Ramos (cell line): ENCODE data around the gene CAPZA3.
"Not testable (repeated sequence)": the region's sequence is repeated elsewhere in the genome, so short reads cannot be mapped to it uniquely, and the experiment has no call there.

Source experiments
- in situ Hi-C: fragments of 300-500 bp; cut with MboI; formaldehyde crosslinking; loops from one replicate; pipeline ENCODE4 v1.14.3; 2022; ENCODE audit warnings: low sequenced_read_pairs; ENCODE audit not compliant: unreplicated experiment

CAPZA3 gene

GRCh38 chr12:18737819-18738218, at the start of gene CAPZA3, which contains the start of gene PLCZ1:
Gene CAPZA3 (plus strand): TSS chr12:18738119. CDS start chr12:18738269, 150 bp downstream.
Gene PLCZ1 (minus strand): TSS chr12:18738012. CDS start chr12:18737371, 641 bp downstream.
- in situ Hi-C loops: no loop called here

DNA sequence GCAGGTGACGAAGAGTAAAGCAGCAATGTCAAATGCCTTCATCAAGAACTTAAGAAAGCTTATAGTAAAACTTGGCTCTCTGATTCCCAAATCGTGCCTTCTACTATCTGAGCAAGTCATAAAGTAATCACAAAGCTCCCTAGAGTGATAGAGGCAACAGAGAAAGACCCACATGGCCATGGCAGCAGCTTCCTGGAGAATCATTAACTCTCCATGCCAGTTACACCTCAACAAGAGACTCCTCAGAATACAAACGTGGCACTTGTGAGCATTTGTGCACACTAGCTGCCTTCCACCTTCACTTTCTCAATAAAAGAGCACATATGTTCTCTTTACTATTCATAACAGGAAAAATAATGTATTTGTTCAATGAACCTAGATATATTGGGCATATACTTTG, 48.1 kb upstream of the CAPZA3 start:
- in situ Hi-C loops: no loop called here

GRCh38 chr12:18690653-18691052, 47.3 kb upstream of the CAPZA3 start:
- in situ Hi-C loops: no loop called here

- in situ Hi-C loops: not testable (repeated sequence)
These were observed 43.9 kb upstream of the CAPZA3 start for GRCh38 chr12:18693986-18694385.

DNA sequence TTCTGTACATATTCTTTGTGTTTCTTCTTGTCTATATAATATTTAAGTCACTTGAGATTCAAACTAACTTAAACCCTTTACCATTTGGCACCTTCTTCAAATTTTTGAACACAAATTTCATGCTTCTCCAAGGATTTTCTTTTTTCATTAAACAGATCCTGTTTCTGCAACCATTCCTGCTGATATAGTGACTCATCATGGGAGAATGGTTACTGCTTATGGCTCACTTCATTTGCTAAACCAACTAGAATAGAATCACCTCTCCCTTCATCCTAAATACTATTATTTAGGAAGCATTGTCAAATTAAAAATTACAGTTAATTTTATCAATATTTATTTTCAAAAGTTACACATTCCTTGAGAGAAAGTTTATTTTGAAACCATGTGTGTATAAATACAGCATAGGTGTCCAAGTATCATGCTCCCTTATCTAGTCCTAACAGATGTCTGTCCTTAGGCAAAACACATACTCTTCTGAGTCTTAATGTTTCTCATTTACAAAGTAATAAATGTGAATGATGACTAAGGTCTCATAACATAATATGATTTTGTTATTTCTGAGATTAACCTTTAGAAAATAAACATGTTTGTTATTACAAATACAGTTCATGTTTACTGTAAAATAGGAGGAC, 40.8 kb upstream of the CAPZA3 start:
- in situ Hi-C loops: no loop called here

DNA sequence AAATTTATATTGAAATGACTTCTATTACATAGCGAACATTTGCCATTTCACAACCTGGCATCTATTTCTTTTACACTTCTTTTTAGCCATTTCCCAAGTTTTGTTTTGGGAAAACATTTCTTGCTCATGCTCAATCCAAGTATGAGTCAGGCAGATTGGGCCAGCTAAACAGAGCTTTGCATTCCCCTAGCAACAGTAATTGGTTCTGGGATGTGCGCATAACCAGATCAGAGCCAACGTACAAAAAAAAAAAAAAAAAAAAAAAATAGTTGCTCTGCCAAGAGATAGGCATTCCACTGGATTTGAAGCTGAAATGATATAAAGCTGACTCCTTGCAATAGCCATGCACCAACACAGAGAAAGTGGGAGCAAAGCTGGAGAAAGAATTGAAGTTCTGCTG, 37.6 kb upstream of the CAPZA3 start:
- in situ Hi-C loops: no loop called here

- in situ Hi-C loops: no loop called here
These were observed 34.6 kb upstream of the CAPZA3 start for GRCh38 chr12:18703321-18703720.

GRCh38 chr12:18703911-18704310, 34.0 kb upstream of the CAPZA3 start:
- in situ Hi-C loops: no loop called here

DNA sequence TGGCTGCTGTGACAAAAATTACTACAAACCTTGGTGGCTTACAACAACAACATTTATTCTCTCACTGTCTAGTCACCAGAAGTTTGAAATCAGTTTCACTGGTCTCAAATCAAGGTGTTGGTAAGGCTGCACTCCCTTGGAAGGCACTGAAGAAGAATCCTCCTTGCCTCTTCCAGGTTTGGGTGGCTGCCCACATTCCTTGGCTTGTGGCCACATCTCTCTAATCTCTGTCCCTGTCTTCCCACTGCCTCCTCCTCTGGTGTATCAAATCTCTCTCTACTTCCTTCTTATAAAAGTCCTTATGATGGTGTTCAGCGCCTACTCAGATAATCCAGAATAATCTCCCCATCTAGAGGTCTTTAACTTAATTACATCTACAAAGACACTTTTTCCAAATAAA, 31.1 kb upstream of the CAPZA3 start:
- in situ Hi-C loops: no loop called here

- in situ Hi-C loops: no loop called here
These were observed 21.7 kb upstream of the CAPZA3 start for GRCh38 chr12:18716236-18716635.

DNA sequence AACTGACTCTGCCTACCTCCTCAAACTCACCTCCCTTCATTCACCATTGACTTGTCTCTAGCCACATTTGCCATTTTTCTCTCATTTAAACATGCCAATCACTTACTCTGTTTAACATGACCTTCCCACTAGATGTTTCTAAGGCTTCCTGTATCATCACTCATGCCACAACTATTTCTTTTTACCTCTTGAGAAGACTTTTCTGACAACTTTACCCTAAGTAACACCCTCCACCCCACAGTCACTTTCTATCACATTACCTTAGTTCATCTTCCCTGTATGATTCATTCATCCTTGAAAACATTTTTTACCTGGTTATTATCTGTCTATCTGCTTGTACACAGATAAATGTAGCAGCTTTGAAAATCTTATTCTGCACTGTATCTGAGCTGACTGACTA, 19.5 kb upstream of the CAPZA3 start:
- in situ Hi-C loops: no loop called here

DNA sequence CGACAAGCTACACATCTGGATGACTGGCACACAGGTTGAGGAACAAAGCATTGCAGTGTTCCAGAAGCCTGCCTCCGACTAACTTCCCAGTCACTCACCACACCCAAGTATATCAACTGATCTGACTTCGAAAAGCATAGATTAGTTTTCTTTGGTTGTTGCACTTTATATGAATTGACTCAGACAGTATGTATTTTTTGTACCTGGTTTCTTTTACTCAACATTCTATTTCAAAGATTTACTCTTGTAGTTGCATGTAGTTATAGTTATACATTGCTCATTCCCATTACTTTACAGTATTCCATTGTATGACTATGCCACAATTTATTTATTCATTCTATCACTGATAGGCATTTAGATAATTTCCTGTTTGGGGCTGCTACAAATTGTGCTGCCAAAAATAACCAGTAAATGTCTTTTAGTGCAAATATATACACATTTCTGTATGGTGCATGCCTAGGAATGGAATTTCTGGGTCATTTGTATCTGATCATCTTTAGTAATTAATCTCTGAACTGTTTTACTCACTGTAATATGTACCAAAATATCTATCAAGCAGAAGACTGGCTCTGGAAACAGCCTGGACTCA, 17.9 kb upstream of the CAPZA3 start:
- in situ Hi-C loops: no loop called here

DNA sequence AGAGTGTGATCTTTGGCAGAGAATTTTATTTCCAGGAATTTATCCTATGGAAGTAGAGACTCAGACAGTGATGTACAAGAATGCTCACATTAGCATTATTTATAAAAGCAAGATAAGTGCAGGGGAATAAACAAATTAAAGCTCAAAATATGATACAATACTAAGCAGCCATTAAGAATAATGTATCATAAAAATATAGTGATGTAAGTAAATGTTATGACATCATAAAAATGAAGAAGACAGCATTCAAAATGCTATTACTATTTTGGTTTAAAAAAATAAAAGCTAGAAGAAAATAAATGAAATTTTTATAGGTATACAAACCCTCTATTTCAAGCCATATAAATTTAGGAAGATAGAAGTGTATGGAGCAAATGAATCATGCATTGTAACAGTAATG, 17.2 kb upstream of the CAPZA3 start:
- in situ Hi-C loops: no loop called here

GRCh38 chr12:18721452-18721851, 16.5 kb upstream of the CAPZA3 start:
- in situ Hi-C loops: no loop called here

DNA sequence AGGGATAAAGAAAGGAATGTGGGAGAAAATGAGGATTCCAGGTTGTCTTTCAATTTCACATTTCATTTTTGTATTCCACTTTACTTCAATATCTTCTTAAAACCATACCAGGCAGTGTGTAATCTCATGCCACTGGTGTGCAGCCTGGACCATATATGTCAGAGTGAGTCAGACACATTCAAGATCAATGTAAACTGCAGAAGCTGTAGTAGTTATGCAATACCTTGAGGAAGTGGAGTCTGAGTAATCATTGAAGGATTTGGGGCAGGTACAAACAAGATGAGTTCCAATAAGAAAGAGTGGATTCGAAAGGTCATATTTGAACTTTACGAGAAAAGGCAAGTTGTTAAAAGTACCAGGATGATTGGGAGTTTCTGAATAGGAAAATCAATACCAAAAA, 14.2 kb upstream of the CAPZA3 start:
- in situ Hi-C loops: no loop called here

- in situ Hi-C loops: no loop called here
These were observed 6.8 kb upstream of the CAPZA3 start for GRCh38 chr12:18731156-18731555.

DNA sequence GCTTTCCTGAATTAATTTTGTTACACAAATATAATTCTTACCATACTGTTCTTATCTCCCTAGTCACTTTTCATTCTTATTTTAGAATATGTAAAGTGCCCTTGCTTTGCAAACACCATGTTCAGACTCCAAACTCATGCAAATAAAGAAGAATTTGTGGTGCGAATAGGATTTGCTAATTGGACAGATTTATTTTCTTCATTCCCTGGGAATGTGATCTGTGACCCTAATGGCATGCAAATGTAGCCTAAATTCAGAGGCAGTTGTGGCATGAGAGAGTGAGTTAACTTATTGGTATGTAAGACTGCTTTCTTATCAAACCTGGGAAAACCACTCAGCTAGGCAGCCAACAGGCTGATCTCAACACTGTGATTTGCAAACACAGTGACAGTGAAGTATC, 10.0 kb downstream of the CAPZA3 start:
- in situ Hi-C loops: no loop called here

DNA sequence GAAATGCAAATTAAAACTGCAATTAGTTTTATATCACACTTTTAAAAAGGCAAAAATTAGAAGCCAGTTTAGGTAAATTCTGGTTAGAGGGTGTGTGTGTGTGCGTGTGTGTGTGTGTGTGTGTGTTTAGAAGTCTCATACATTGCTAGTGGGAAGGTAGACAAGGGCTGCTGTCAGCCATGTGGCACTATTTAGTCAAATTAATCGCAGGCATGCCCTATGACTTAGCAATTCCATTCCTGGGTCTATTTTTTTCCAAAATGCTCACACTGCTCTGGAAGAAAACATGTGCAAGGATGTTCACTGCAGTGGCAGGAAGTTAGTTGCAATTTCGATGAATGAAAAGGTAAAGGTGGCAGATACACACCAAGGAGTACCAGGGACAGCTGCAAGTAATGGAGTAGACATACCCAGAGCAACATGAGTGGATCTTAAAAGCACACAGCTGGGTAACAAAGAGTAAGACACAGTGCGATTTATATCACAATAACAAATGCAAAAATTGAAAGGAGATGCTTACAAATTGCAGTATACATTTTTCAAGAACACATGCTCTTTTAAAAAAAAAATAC, 11.6 kb downstream of the CAPZA3 start:
- in situ Hi-C loops: no loop called here

- in situ Hi-C loops: no loop called here
These were observed 12.2 kb downstream of the CAPZA3 start for GRCh38 chr12:18750085-18750484.

- in situ Hi-C loops: no loop called here
These were observed 13.9 kb downstream of the CAPZA3 start for GRCh38 chr12:18751866-18752265.

DNA sequence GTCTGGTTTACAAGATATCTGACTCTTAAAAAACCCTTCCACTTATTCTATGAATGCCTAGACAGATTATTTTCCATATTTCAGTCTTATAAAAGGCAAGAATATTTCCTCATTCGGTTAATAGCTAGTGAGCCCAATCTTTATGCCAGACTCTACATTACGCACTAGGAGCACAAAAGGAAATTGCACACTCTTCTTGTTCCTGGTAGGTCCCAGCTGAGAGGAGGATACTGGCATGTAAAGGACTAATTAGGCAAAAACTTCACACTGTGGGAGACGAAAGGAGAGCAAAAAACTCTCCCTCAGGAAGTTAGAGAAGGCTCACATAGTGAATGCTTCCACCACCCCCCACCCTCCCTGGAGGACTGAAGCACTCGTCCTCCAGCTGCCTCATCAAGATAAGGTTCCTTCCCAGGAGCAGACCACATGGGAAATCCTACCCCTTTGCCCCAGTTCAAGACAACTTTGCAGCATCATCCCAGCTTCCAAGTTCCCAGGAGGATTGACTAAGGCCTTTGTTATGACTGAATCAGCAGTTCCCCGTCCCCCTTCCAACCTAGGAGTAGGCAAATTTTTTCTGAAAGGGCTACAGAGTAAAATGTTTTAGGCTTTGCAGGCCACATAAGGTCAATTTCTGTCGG, 14.5 kb downstream of the CAPZA3 start:
- in situ Hi-C loops: no loop called here
